ENCODE measurements around the gene STN1. TPM values are rescaled to one million over a fixed set of nuclear protein-coding genes. Genes with fewer than 3 reads are reported as not detected.

The STN1 gene
- total and polyA plus RNA-seq, 2 of the 4 experiments (the other 2 are of a cell fraction): 17.8 to 32.3 TPM

GRCh38 chr10:103882285-103883007 is 35.5 kb downstream of the STN1 start:
- Histone ChIP-seq H3K9ac (ENCODE audit: low read depth, low read length) (no peak overlapping the region), H2AFZ (replicated peaks; ENCODE audit: low read length, poor library complexity) (no peak overlapping the region), H3K23ac (ENCODE audit: low read depth, low read length) (no peak overlapping the region), H3K4me2 (ENCODE audit: low read depth, low read length) (no peak overlapping the region), H3K27me3 (ENCODE audit: control insufficient read depth, insufficient read depth, low read length) (no peaks in the 10 kb centered on the region), H3K14ac (replicated peaks; ENCODE audit: low read depth, low read length) (no peak overlapping the region), H3K18ac (ENCODE audit: low read depth, low read length) (no peak overlapping the region), H2AK5ac (ENCODE audit: low read depth, low read length) (no peak overlapping the region), H3K4me3 (ENCODE audit: insufficient read depth, low read depth, low read length) (no peak overlapping the region), H4K8ac (ENCODE audit: low read depth in 2 of 2, low read length in 2 of 2) (no peak overlapping the region), H2AK9ac (replicated peaks; ENCODE audit: low read depth, low read length, poor library complexity) (no peak overlapping the region), H4K20me1 (ENCODE audit: insufficient read depth, low read length) (peaks cover 1% of the 10 kb centered on the region), H3K27ac (ENCODE audit: insufficient read depth, low read length) (no peak overlapping the region), H3K4me1 (ENCODE audit: control insufficient read depth, insufficient read depth, low read length) (peaks cover 4% of the 10 kb centered on the region; the same call in 1 of the 2 replicates), H3K36me3 (ENCODE audit: control insufficient read depth, insufficient read depth, low read length) (peaks cover 16% of the 10 kb centered on the region), H3K9me3 (ENCODE audit: control insufficient read depth, insufficient read depth, low read length) (no peaks in the 10 kb centered on the region), H3K4ac (ENCODE audit: low read depth, low read length) (no peak overlapping the region), H2BK120ac (ENCODE audit: low read depth, low read length) (no peak overlapping the region), H4K5ac (ENCODE audit: low read depth, low read length) (no peak overlapping the region), H3K9me1 (ENCODE audit: insufficient read depth, low read length) (no peaks in the 10 kb centered on the region), H2BK20ac (ENCODE audit: low read depth, low read length) (no peak overlapping the region), H3K79me1 (ENCODE audit: low read depth in 1 of 2, low read length in 2 of 2) (no peaks in the 10 kb centered on the region), H2BK5ac (ENCODE audit: low read depth, low read length, poor library complexity, severe bottlenecking) (no peak overlapping the region), H3K56ac (ENCODE audit: extremely low read depth, insufficient read depth, low read length) (no peak overlapping the region), H2BK15ac (ENCODE audit: low read depth, low read length) (no peak overlapping the region), H4K91ac (ENCODE audit: insufficient read depth, low read depth, low read length) (no peak overlapping the region)
- BruUV-seq (replicated peaks): no TSS peak
- ChIA-PET CTCF (interaction anchor here (1.2 kb wide), 1 partner anchor 8 kb away, joined by 3 read pairs; no protein-coding TSS in a partner anchor), POLR2A (ENCODE audit: unreplicated experiment) (no interaction called here)
- ATAC-seq (ENCODE audit: low read depth) (no peak), DNase-seq (no peak)
- dilution Hi-C loops (cut with HindIII; ENCODE audit: low sequenced_read_pairs, unreplicated experiment) (no loop called here), in situ Hi-C loops (cut with MboI; ENCODE audit: low sequenced_read_pairs) (loop anchor here (5.0 kb wide), 1 partner anchor 170 kb away; no protein-coding TSS in a partner anchor), intact Hi-C loops (cut with micrococcal nuclease) (no loop called here)
- TF ChIP-seq ELK1 (IDR thresholded peaks at IDR 0.05; ENCODE audit: borderline replicate concordance, low read depth, low read length) (no peak), MXI1 (IDR thresholded peaks at IDR 0.05; ENCODE audit: borderline replicate concordance, low read depth, low read length) (no peak)
- whole genome bisulfite sequencing, 2 experiments (ENCODE audit: extremely low coverage in 2 of 2, insufficient read length in 1 of 2): 100% methylated on average over 1 of the region's 8 CpGs; no CpG with 5 or more reads in 1 of the 2 experiments

All from IMR-90 (cell line).